ENCODE measurements around the gene GARIN3.

GRCh38 chr5:157203417-157203816, 37.4 kb upstream of the GARIN3 start:
- TF ChIP-seq CTCF (conservative IDR thresholded peaks at IDR 0.05 in 1 of 2, IDR thresholded peaks at IDR 0.05 in 1 of 2; ENCODE audit: extremely low read depth in 1 of 2, insufficient read depth in 1 of 2, low read depth in 1 of 2, low read length in 2 of 2) (no peak), EZH2 (IDR thresholded peaks at IDR 0.05; ENCODE audit: borderline replicate concordance, low read length) (no peak)

All from mammary epithelial cell (primary cell).